T-helper 1 cell treated with Interleukin-12 subunit alpha and Interleukin-12 subunit beta and Interleukin-4 antibody, amounts not matched to agents 30 ng/mL and 1 ng/mL, for 36 hours (primary cell): ENCODE measurements around the gene TMEM92. TPM values are rescaled to one million over a fixed set of nuclear protein-coding genes. Genes with fewer than 3 reads are reported as not detected.
"Not testable (repeated sequence)": the region's sequence is repeated elsewhere in the genome, so short reads cannot be mapped to it uniquely, and the experiment has no call there.

Experiments
- intact Hi-C: fragments of 100-400 bp; cut with micrococcal nuclease; formaldehyde crosslinking; loops from one replicate; pipeline ENCODE4 v1.15.1; 2024
- total RNA-seq: library from RNA; stranded (reverse); gene quantifications from 2 replicates; pipeline ENCODE4 v1.2.3, GENCODE V29; 2022

The TMEM92 gene
- total RNA-seq, 1 donor from 2014 or later = 0.34 TPM

GRCh38 chr17:50262001-50262794 lies 12.1 kb upstream of the TMEM92 start:
- intact Hi-C loops = no loop called here

GRCh38 chr17:50263331-50264262 lies 10.7 kb upstream of the TMEM92 start:
- intact Hi-C loops = no loop called here

- intact Hi-C loops = no loop called here
Measured at GRCh38 chr17:50264263-50265113, 9.8 kb upstream of the TMEM92 start.

- intact Hi-C loops = no loop called here
Measured at GRCh38 chr17:50265212-50265611, 9.1 kb upstream of the TMEM92 start.

- intact Hi-C loops = no loop called here
Measured at GRCh38 chr17:50265690-50266315, 8.5 kb upstream of the TMEM92 start.

- intact Hi-C loops = no loop called here
Measured at GRCh38 chr17:50266384-50267073, 7.7 kb upstream of the TMEM92 start.

GRCh38 chr17:50267074-50267841 lies 7.0 kb upstream of the TMEM92 start:
- intact Hi-C loops = no loop called here

GRCh38 chr17:50268026-50268425 lies 6.2 kb upstream of the TMEM92 start:
- intact Hi-C loops = no loop called here

GRCh38 chr17:50268743-50269275 lies 5.5 kb upstream of the TMEM92 start:
- intact Hi-C loops = no loop called here

- intact Hi-C loops = loop anchor here (1.0 kb wide), 3 partner anchors 28 to 100 kb away; no protein-coding TSS in a partner anchor
Measured at GRCh38 chr17:50269477-50270434, 4.5 kb upstream of the TMEM92 start.

- intact Hi-C loops = loop anchor here (1.0 kb wide), 3 partner anchors 27 to 101 kb away; no protein-coding TSS in a partner anchor
Measured at GRCh38 chr17:50270435-50271362, 3.6 kb upstream of the TMEM92 start.

GRCh38 chr17:50271363-50271750 lies 2.9 kb upstream of the TMEM92 start:
- intact Hi-C loops = not testable (repeated sequence)

- intact Hi-C loops = no loop called here
Measured at GRCh38 chr17:50272246-50272645, 2.0 kb upstream of the TMEM92 start.

GRCh38 chr17:50272711-50273653 lies 1.3 kb upstream of the TMEM92 start:
- intact Hi-C loops = loop anchor here (1.0 kb wide), 1 partner anchor 179 kb away; no protein-coding TSS in a partner anchor

- intact Hi-C loops = loop anchor here (1.0 kb wide), 1 partner anchor 179 kb away; no protein-coding TSS in a partner anchor
Measured at GRCh38 chr17:50273654-50274040, 619 bp upstream of the TMEM92 start.

GRCh38 chr17:50274897-50275221 lies 593 bp downstream of the TMEM92 start:
- intact Hi-C loops = no loop called here
